ENCODE data around the gene IRF2BPL.

The IRF2BPL gene

GRCh38 chr14:77051116-77051515, 22.6 kb upstream of the IRF2BPL start:
- no peaks in the 10 kb centered on the region for H3K4me1 ChIP-seq (ENCODE audit: insufficient read depth, low read length, severe bottlenecking)
- no peaks in the 10 kb centered on the region for H3F3A ChIP-seq (ENCODE audit: insufficient read depth, low read length)
- no peaks in the 10 kb centered on the region for H3K79me2 ChIP-seq (ENCODE audit: insufficient read depth, low read length)
- H3K9me3 ChIP-seq (ENCODE audit: low read length), result no peaks in the 10 kb centered on the region
- H4K20me1 ChIP-seq (ENCODE audit: insufficient read depth, low read length), result no peaks in the 10 kb centered on the region
- H3K4me3 ChIP-seq (ENCODE audit: low read depth, low read length, poor library complexity, severe bottlenecking), result no peak overlapping the region
- H2AFZ ChIP-seq (ENCODE audit: low read length), result no peak overlapping the region
- no peak overlapping the region for H3K9ac ChIP-seq (ENCODE audit: low read length)
- peaks cover 9% of the 10 kb centered on the region; the same call in 1 of the 2 replicates for H3K27me3 ChIP-seq (ENCODE audit: insufficient read depth, low read length)
- TF ChIP-seq, protein P1, sequence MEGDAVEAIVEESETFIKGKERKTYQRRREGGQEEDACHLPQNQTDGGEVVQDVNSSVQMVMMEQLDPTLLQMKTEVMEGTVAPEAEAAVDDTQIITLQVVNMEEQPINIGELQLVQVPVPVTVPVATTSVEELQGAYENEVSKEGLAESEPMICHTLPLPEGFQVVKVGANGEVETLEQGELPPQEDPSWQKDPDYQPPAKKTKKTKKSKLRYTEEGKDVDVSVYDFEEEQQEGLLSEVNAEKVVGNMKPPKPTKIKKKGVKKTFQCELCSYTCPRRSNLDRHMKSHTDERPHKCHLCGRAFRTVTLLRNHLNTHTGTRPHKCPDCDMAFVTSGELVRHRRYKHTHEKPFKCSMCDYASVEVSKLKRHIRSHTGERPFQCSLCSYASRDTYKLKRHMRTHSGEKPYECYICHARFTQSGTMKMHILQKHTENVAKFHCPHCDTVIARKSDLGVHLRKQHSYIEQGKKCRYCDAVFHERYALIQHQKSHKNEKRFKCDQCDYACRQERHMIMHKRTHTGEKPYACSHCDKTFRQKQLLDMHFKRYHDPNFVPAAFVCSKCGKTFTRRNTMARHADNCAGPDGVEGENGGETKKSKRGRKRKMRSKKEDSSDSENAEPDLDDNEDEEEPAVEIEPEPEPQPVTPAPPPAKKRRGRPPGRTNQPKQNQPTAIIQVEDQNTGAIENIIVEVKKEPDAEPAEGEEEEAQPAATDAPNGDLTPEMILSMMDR (IDR thresholded peaks at IDR 0.05; ENCODE audit: low read length), result no peak
- H3K9me2 ChIP-seq (ENCODE audit: low read depth, low read length), result no peaks in the 10 kb centered on the region
- H3K36me3 ChIP-seq (ENCODE audit: insufficient read depth, low read length), result no peaks in the 10 kb centered on the region
- no peak overlapping the region for H3K27ac ChIP-seq (ENCODE audit: low read depth, low read length, poor library complexity, severe bottlenecking)
- no peak overlapping the region for H3K4me2 ChIP-seq (ENCODE audit: low read length)

- H3K9me2 ChIP-seq (ENCODE audit: low read depth, low read length), result no peaks in the 10 kb centered on the region
- no peak overlapping the region for H3K4me2 ChIP-seq (ENCODE audit: low read length)
- H3F3A ChIP-seq (ENCODE audit: insufficient read depth, low read length), result no peaks in the 10 kb centered on the region
- no peaks in the 10 kb centered on the region for H4K20me1 ChIP-seq (ENCODE audit: insufficient read depth, low read length)
- H3K9me3 ChIP-seq (ENCODE audit: low read length), result no peaks in the 10 kb centered on the region
- no peak overlapping the region for H3K4me3 ChIP-seq (ENCODE audit: low read depth, low read length, poor library complexity, severe bottlenecking)
- no peak overlapping the region for H3K9ac ChIP-seq (ENCODE audit: low read length)
- peaks cover 23% of the 10 kb centered on the region for H3K4me1 ChIP-seq (ENCODE audit: insufficient read depth, low read length, severe bottlenecking)
- H3K27me3 ChIP-seq (ENCODE audit: insufficient read depth, low read length), result 0 out of 2 replicates have a peak, but pooled peaks cover 7% of the 10 kb centered on the region
- H3K36me3 ChIP-seq (ENCODE audit: insufficient read depth, low read length), result no peaks in the 10 kb centered on the region
- no peak overlapping the region for H2AFZ ChIP-seq (ENCODE audit: low read length)
- no peaks in the 10 kb centered on the region for H3K79me2 ChIP-seq (ENCODE audit: insufficient read depth, low read length)
- no peak for TF ChIP-seq EZH2 (IDR thresholded peaks at IDR 0.05; ENCODE audit: borderline replicate concordance, low read length)
- TF ChIP-seq, protein P1 (IDR thresholded peaks at IDR 0.05; ENCODE audit: low read length), result no peak
- H3K27ac ChIP-seq (ENCODE audit: low read depth, low read length, poor library complexity, severe bottlenecking), result no peak overlapping the region
These were observed 18.2 kb upstream of the IRF2BPL start for GRCh38 chr14:77046721-77047120.

DNA sequence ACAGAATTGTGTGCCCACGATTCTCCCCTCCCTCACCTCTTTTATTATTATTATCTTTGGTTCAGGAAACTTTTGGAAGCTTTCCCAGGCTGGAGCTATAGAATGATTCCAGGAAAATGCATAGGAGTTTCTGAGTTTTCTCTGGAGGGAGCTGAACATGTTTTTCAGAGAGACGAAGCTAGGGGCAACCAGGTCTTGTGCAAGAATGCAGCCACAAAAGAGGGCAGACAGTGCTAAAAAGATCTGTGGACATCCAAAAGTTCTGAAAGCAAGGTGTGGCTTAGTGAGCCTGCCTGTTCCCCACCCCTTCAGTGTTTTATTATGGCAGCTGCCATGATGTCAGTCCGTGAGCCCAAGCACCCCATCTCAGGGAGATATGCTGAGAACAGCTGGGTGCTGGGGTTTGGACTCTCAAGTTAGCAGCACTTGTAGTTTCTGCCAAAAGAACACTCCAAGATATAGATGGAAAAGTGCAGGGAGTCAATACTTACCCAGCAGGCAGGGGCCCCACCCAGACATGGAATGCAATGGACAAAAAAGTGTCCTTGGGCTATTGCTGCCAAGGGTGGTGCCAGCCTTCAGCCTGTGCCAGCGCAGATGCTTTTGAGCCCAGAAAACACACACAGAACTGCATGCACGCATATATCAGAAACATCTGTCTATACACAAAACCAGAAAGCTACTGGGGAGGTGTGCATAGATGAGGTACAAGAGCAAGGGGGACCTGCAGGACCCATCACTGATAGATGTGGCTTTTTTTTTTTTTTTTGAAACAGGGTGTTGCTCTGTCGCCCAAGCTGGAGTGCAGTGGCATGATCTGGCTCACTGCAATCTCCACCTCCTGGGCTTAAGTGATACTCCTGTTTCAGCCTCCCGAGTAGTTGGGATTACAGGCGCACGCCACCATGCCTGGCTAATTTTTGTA, 17.0 kb upstream of the IRF2BPL start:
- no peak overlapping the region for H3K4me3 ChIP-seq (ENCODE audit: low read depth, low read length, poor library complexity, severe bottlenecking)
- peaks cover 36% of the 10 kb centered on the region for H3K4me1 ChIP-seq (ENCODE audit: insufficient read depth, low read length, severe bottlenecking)
- no peak overlapping the region for H3K4me2 ChIP-seq (ENCODE audit: low read length)

More for the DNA sequence above, 17.0 kb upstream of the IRF2BPL start:
- Histone ChIP-seq H3F3A (ENCODE audit: insufficient read depth, low read length) (no peaks in the 10 kb centered on the region), H3K9ac (ENCODE audit: low read length) (no peak overlapping the region), H4K20me1 (ENCODE audit: insufficient read depth, low read length) (no peaks in the 10 kb centered on the region), H3K79me2 (ENCODE audit: insufficient read depth, low read length) (no peaks in the 10 kb centered on the region), H3K27ac (ENCODE audit: low read depth, low read length, poor library complexity, severe bottlenecking) (no peak overlapping the region), H2AFZ (ENCODE audit: low read length) (no peak overlapping the region), H3K36me3 (ENCODE audit: insufficient read depth, low read length) (no peaks in the 10 kb centered on the region), H3K27me3 (ENCODE audit: insufficient read depth, low read length) (0 out of 2 replicates have a peak, but pooled peaks cover 7% of the 10 kb centered on the region), H3K9me3 (ENCODE audit: low read length) (no peaks in the 10 kb centered on the region), H3K9me2 (ENCODE audit: low read depth, low read length) (no peaks in the 10 kb centered on the region)
- TF ChIP-seq EZH2 (IDR thresholded peaks at IDR 0.05; ENCODE audit: borderline replicate concordance, low read length), result no peak
- TF ChIP-seq, protein P1 (IDR thresholded peaks at IDR 0.05; ENCODE audit: low read length), result no peak
